Astrocyte (in vitro differentiated cells and primary cell): ENCODE measurements around the gene GH2.

Source experiments
- CTCF ChIP-seq: IDR thresholded peaks from 2 replicates; pipeline ENCODE4 v1.5.1; 2011; ENCODE audit warnings: low read depth, mild to moderate bottlenecking, inconsistent platforms, low read length, moderate library complexity; ENCODE audit not compliant: insufficient read depth
- EZH2 ChIP-seq: IDR thresholded peaks from 2 replicates; pipeline ENCODE4 v1.6.1; 2012; ENCODE audit warnings: mild to moderate bottlenecking, low read length, inconsistent platforms; ENCODE audit not compliant: insufficient read depth

GRCh38 chr17:63847525-63848249 is 34.1 kb downstream of the GH2 start:
- TF ChIP-seq CTCF = no peak
- no peak for TF ChIP-seq EZH2
